HCT116 (cell line): ENCODE results near the gene DNMT3A. TPM values are rescaled to one million over a fixed set of nuclear protein-coding genes. Genes with fewer than 3 reads are reported as not detected.

ENCODE experiments used
- ATAC-seq: fragments of 200-7000 bp; cut with Tn5 transposase; 2 replicates; pipeline ENCODE4 v1.9.1; 2020; ENCODE audit warnings: mild to moderate bottlenecking, moderate library complexity
- BruUV-seq: library from RNA; stranded (reverse); fragments of 400-500 nt; replicated peaks from 2 replicates; lab custom pipeline; 2021; lab: Mats Ljungman, UMichigan
- CTCF ChIA-PET: fragments of 300-600 bp; sonication (Branson Sonifier 250); formaldehyde crosslinking; loops from one replicate; lab custom pipeline; 2021; ENCODE audit warnings: antibody characterized with exemption; lab: Charles Lee
- POLR2A ChIA-PET: fragments of 300-600, 350-600 bp; sonication (Branson Sonifier 250); formaldehyde crosslinking; loops from one replicate; lab custom pipeline; 2021; ENCODE audit warnings: antibody characterized with exemption; lab: Charles Lee
- RAD21 ChIA-PET, 2 experiments: fragments of 300-600 bp; sonication (Branson Sonifier 250); formaldehyde crosslinking; loops; one replicate each; lab custom pipeline; 2023; ENCODE audit warnings: low total read pairs in 2 of 2; ENCODE audit not compliant: uncharacterized antibody in 2 of 2, unreplicated experiment in 2 of 2, low non-redundant PET in 1 of 2; lab: Charles Lee
- DNase-seq: peaks from one replicate; pipeline ENCODE4 v3.0.0-alpha.2; 2010; ENCODE audit warnings: low read depth, low spot score
- H2AFZ ChIP-seq: fragments of 200-600 bp; shearing (Covaris generic), sonication (generic); 2 replicates; pipeline ENCODE4 v1.6.1; 2017; ENCODE audit warnings: low read depth, mixed run types, mixed read lengths, antibody characterized with exemption, low read length; ENCODE audit not compliant: poor library complexity, severe bottlenecking
- H3K27ac ChIP-seq: 2 replicates; pipeline ENCODE4 v1.5.1; 2012; ENCODE audit warnings: low read depth, low read length
- H3K27me3 ChIP-seq: fragments of 200-600 bp; sonication (generic); 2 replicates; pipeline ENCODE4 v1.6.1; 2016; ENCODE audit warnings: mixed run types, low read length, mixed read lengths; ENCODE audit not compliant: insufficient read depth
- H3K36me3 ChIP-seq, 2 experiments: fragments of 200-500 bp in 1 of 2; fragments of 200-600 bp in 1 of 2; sonication (Bioruptor generic) in 1 of 2; sonication (generic) in 1 of 2; 2 replicates each; pipeline versions ENCODE4 v1.5.1 to v1.6.1; 2014 to 2016; ENCODE audit warnings: low read length in 2 of 2, inconsistent platforms in 1 of 2, mixed read lengths in 1 of 2, mixed run types in 1 of 2; ENCODE audit not compliant: insufficient read depth in 2 of 2, control insufficient read depth in 1 of 2
- H3K4me1 ChIP-seq, 2 experiments: fragments of 200-600 bp in 1 of 2; sonication (generic) in 1 of 2; 2 replicates each; pipeline versions ENCODE4 v1.5.1 to v1.6.1; 2012 to 2017; ENCODE audit warnings: low read length in 2 of 2, inconsistent platforms in 1 of 2, mild to moderate bottlenecking in 1 of 2, mixed read lengths in 1 of 2, mixed run types in 1 of 2, moderate library complexity in 1 of 2; ENCODE audit not compliant: insufficient read depth in 2 of 2, control insufficient read depth in 1 of 2
- H3K4me2 ChIP-seq: fragments of 200-600 bp; sonication (generic); 2 replicates; pipeline ENCODE4 v1.6.1; 2017; ENCODE audit warnings: mixed run types, low read length, mixed read lengths
- H3K4me3 ChIP-seq, 2 experiments: fragments of 200-600 bp in 1 of 2; sonication (generic) in 1 of 2; replicated peaks in 1 of 2; 2 replicates each; pipeline ENCODE4 v1.5.1; 2011 to 2016; ENCODE audit warnings: low read length in 2 of 2, control low read depth in 1 of 2, low read depth in 1 of 2, mild to moderate bottlenecking in 1 of 2, mixed read lengths in 1 of 2, mixed run types in 1 of 2
- H3K79me2 ChIP-seq: fragments of 200-600 bp; sonication (generic); 2 replicates; pipeline ENCODE4 v1.6.1; 2017; ENCODE audit warnings: mild to moderate bottlenecking, mixed run types, low read length, moderate library complexity, mixed read lengths; ENCODE audit not compliant: insufficient read depth
- H3K9ac ChIP-seq: fragments of 200-600 bp; sonication (generic); 2 replicates; pipeline ENCODE4 v1.6.1; 2016; ENCODE audit warnings: low read length, mixed read lengths
- H3K9me2 ChIP-seq: fragments of 200-600 bp; sonication (generic), shearing (Covaris generic); 2 replicates; pipeline ENCODE4 v1.6.1; 2017; ENCODE audit warnings: mixed run types, mild to moderate bottlenecking, moderate library complexity; ENCODE audit not compliant: insufficient read depth
- H3K9me3 ChIP-seq, 2 experiments: fragments of 200-500 bp in 1 of 2; fragments of 200-600 bp in 1 of 2; sonication (Bioruptor generic) in 1 of 2; sonication (generic) in 1 of 2; 2 replicates each; pipeline ENCODE4 v1.6.1; 2014 to 2017; ENCODE audit warnings: low read length in 2 of 2, mixed read lengths in 2 of 2, inconsistent platforms in 1 of 2, low read depth in 1 of 2, mild to moderate bottlenecking in 1 of 2, mixed run types in 1 of 2, moderate library complexity in 1 of 2; ENCODE audit not compliant: control insufficient read depth in 1 of 2, insufficient read depth in 1 of 2
- H4K20me1 ChIP-seq: fragments of 200-600 bp; sonication (generic), shearing (Covaris generic); 2 replicates; pipeline ENCODE4 v1.6.1; 2017; ENCODE audit warnings: mixed run types, mild to moderate bottlenecking, moderate library complexity; ENCODE audit not compliant: insufficient read depth
- CBX3 ChIP-seq: IDR thresholded peaks from 2 replicates; pipeline ENCODE4 v1.6.1; 2012; ENCODE audit warnings: low read depth
- EGR1 ChIP-seq: IDR thresholded peaks from 2 replicates; pipeline ENCODE4 v1.6.1; 2012; ENCODE audit warnings: low read depth
- EZH2 ChIP-seq: fragments of 200-600 bp; sonication (generic); IDR thresholded peaks from 2 replicates; pipeline ENCODE4 v1.6.1; 2017; ENCODE audit warnings: antibody characterized with exemption, mixed run types
- JUND ChIP-seq: IDR thresholded peaks from 2 replicates; pipeline ENCODE4 v1.6.1; 2012
- POLR2A ChIP-seq: IDR thresholded peaks from 2 replicates; pipeline ENCODE4 v1.7.0; 2011; ENCODE audit warnings: borderline replicate concordance; ENCODE audit not compliant: insufficient read depth, insufficient read length; ENCODE audit errors: extremely low read depth
- RAD21 ChIP-seq: IDR thresholded peaks from 2 replicates; pipeline ENCODE4 v1.6.1; 2012; ENCODE audit warnings: low read depth, mild to moderate bottlenecking
- SIN3A ChIP-seq: IDR thresholded peaks from 2 replicates; pipeline ENCODE4 v1.6.1; 2012; ENCODE audit warnings: low read depth
- SP1 ChIP-seq: IDR thresholded peaks from 2 replicates; pipeline ENCODE4 v1.6.1; 2012; ENCODE audit warnings: low read depth
- YY1 ChIP-seq: IDR thresholded peaks from 2 replicates; pipeline ENCODE4 v1.6.1; 2011; ENCODE audit warnings: low read length, low read depth, moderate library complexity, mild to moderate bottlenecking; ENCODE audit not compliant: insufficient replicate concordance; ENCODE audit errors: extremely low read depth
- ZNF274 ChIP-seq: fragments of 200-500 bp; sonication (Bioruptor generic); IDR thresholded peaks from 2 replicates; pipeline ENCODE4 v1.6.1; 2014; ENCODE audit warnings: mild to moderate bottlenecking, low read depth, low read length, inconsistent platforms
- intact Hi-C: fragments of 100-400 bp; cut with micrococcal nuclease; formaldehyde crosslinking; loops from 2 replicates; pipeline ENCODE4 v1.10.0; 2022
- total RNA-seq: library from RNA; stranded (reverse); gene quantifications from one replicate; pipeline ENCODE4 v1.2.1, GENCODE V29; 2021; ENCODE audit not compliant: unreplicated experiment
- TF ChIP-seq, protein P1 (sequence below): IDR thresholded peaks from 2 replicates; pipeline ENCODE4 v1.6.1; 2012; ENCODE audit warnings: low read depth

DNMT3A gene
- total RNA-seq, 1 experiment from 2014 or later: 14.3 TPM

DNA sequence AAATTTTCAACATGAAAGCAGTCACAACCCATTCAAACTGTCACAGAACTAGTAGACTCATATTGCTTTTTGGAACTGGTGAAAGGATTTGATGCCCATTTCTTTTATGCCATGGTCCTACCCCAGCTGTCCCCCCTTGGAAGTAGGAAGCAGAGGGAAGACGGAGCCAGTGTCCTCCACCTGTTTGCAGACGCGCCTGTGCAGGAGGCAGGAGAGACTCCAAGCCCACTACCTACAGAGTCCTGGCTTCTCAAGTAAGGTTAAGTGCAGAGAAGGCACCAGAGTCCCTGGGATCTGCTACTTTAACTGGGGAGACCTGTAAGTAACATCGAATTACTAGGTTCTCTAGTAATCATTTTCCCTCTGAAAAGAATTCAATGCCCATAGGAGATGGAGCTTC, 32.7 kb upstream of the DNMT3A start:
- no peaks in the 10 kb centered on the region for H4K20me1 ChIP-seq
- H2AFZ ChIP-seq: no peak overlapping the region
- no peaks in the 10 kb centered on the region for H3K79me2 ChIP-seq
- RAD21 ChIA-PET: no interaction called here
- POLR2A ChIA-PET: no interaction called here
- H3K4me1 ChIP-seq: peaks cover 12 to 19% of the 10 kb centered on the region in 2 experiments
- H3K9ac ChIP-seq: no peak overlapping the region
- BruUV-seq: no TSS peak
- intact Hi-C loops: no loop called here
- no peaks in the 10 kb centered on the region for H3K9me3 ChIP-seq
- H3K4me3 ChIP-seq: no peak overlapping the region
- H3K27ac ChIP-seq: no peak overlapping the region
- H3K9me2 ChIP-seq: no peaks in the 10 kb centered on the region
- no peak for DNase-seq
- H3K36me3 ChIP-seq: no peaks in the 10 kb centered on the region
- TF ChIP-seq EGR1 (no peak), RAD21 (no peak), POLR2A (no peak), ZNF274 (no peak), SP1 (no peak), EZH2 (no peak), SIN3A (no peak), JUND (no peak), YY1 (no peak), CBX3 (no peak)
- TF ChIP-seq, protein P1, sequence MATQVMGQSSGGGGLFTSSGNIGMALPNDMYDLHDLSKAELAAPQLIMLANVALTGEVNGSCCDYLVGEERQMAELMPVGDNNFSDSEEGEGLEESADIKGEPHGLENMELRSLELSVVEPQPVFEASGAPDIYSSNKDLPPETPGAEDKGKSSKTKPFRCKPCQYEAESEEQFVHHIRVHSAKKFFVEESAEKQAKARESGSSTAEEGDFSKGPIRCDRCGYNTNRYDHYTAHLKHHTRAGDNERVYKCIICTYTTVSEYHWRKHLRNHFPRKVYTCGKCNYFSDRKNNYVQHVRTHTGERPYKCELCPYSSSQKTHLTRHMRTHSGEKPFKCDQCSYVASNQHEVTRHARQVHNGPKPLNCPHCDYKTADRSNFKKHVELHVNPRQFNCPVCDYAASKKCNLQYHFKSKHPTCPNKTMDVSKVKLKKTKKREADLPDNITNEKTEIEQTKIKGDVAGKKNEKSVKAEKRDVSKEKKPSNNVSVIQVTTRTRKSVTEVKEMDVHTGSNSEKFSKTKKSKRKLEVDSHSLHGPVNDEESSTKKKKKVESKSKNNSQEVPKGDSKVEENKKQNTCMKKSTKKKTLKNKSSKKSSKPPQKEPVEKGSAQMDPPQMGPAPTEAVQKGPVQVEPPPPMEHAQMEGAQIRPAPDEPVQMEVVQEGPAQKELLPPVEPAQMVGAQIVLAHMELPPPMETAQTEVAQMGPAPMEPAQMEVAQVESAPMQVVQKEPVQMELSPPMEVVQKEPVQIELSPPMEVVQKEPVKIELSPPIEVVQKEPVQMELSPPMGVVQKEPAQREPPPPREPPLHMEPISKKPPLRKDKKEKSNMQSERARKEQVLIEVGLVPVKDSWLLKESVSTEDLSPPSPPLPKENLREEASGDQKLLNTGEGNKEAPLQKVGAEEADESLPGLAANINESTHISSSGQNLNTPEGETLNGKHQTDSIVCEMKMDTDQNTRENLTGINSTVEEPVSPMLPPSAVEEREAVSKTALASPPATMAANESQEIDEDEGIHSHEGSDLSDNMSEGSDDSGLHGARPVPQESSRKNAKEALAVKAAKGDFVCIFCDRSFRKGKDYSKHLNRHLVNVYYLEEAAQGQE: no peak
- TF ChIP-seq, all 23 proteins: peak for 0
- H3K4me2 ChIP-seq: no peak overlapping the region
- ATAC-seq: no peak
- CTCF ChIA-PET: interaction anchor here (8.0 kb wide), 1 partner anchor 13 kb away, joined by 54 read pairs; no protein-coding TSS in a partner anchor
- no peaks in the 10 kb centered on the region for H3K27me3 ChIP-seq
